Mesothelial cell of epicardium (in vitro differentiated cells): ENCODE data around the gene SUOX. TPM values are rescaled to one million over a fixed set of nuclear protein-coding genes. Genes with fewer than 3 reads are reported as not detected.
A peak's percentile ranks its signal among the peaks of the same experiment; 100 is the strongest.
"Not testable (repeated sequence)": the region's sequence is repeated elsewhere in the genome, so short reads cannot be mapped to it uniquely, and the experiment has no call there.

ENCODE experiments used
- DNase-seq, 2 experiments: peaks; one replicate each; pipeline ENCODE4 v3.0.0; 2021; ENCODE audit warnings: low spot score in 2 of 2; ENCODE audit not compliant: unreplicated experiment in 2 of 2
- H3K27ac Mint-ChIP-seq: 2 replicates; pipeline ENCODE4 v1.8.0; 2021; ENCODE audit warnings: mixed read lengths
- H3K27me3 Mint-ChIP-seq: 2 replicates; pipeline ENCODE4 v1.8.0; 2021; ENCODE audit warnings: low read depth, mixed read lengths
- H3K36me3 Mint-ChIP-seq: 2 replicates; pipeline ENCODE4 v1.8.0; 2021; ENCODE audit warnings: mixed read lengths
- H3K4me1 Mint-ChIP-seq: 2 replicates; pipeline ENCODE4 v1.8.0; 2021; ENCODE audit warnings: mixed read lengths
- H3K4me3 Mint-ChIP-seq: 2 replicates; pipeline ENCODE4 v1.8.0; 2021; ENCODE audit warnings: mild to moderate bottlenecking, moderate library complexity, mixed read lengths
- H3K9me3 Mint-ChIP-seq: 2 replicates; pipeline ENCODE4 v1.8.0; 2021; ENCODE audit warnings: mixed read lengths
- total RNA-seq: library from RNA; stranded (reverse); gene quantifications from 3 replicates; pipeline ENCODE4 v1.2.1, GENCODE V29; 2021
- TF ChIP-seq, protein P1 (sequence below): fragments of 200-600 bp; sonication (generic); IDR thresholded peaks from one replicate; pipeline ENCODE4 v1.5.0; 2021; ENCODE audit warnings: antibody characterized with exemption; ENCODE audit not compliant: unreplicated experiment

Gene SUOX
- total RNA-seq, 1 donor from 2014 or later = 38.9 TPM

GRCh38 chr12:56040963-56041551 lies 44.0 kb downstream of the SUOX start:
- DNase-seq = peak in 1 of 2 experiments; percentile 40
- H3K4me3 Mint-ChIP-seq = peak overlapping the region; percentile 96
- no peaks in the 10 kb centered on the region for H3K9me3 Mint-ChIP-seq
- peak overlapping the region; percentile 92 for H3K27ac Mint-ChIP-seq
- H3K27me3 Mint-ChIP-seq = no peaks in the 10 kb centered on the region
- H3K4me1 Mint-ChIP-seq = peaks cover 19% of the 10 kb centered on the region
- TF ChIP-seq, protein P1, sequence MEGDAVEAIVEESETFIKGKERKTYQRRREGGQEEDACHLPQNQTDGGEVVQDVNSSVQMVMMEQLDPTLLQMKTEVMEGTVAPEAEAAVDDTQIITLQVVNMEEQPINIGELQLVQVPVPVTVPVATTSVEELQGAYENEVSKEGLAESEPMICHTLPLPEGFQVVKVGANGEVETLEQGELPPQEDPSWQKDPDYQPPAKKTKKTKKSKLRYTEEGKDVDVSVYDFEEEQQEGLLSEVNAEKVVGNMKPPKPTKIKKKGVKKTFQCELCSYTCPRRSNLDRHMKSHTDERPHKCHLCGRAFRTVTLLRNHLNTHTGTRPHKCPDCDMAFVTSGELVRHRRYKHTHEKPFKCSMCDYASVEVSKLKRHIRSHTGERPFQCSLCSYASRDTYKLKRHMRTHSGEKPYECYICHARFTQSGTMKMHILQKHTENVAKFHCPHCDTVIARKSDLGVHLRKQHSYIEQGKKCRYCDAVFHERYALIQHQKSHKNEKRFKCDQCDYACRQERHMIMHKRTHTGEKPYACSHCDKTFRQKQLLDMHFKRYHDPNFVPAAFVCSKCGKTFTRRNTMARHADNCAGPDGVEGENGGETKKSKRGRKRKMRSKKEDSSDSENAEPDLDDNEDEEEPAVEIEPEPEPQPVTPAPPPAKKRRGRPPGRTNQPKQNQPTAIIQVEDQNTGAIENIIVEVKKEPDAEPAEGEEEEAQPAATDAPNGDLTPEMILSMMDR = no peak
- H3K36me3 Mint-ChIP-seq = peaks cover 21% of the 10 kb centered on the region

- Mint-ChIP-seq H3K4me1 (peaks cover 19% of the 10 kb centered on the region), H3K27me3 (no peaks in the 10 kb centered on the region), H3K4me3 (peak within 1 kb of the TSS; percentile 96), H3K9me3 (no peaks in the 10 kb centered on the region), H3K36me3 (peaks cover 17% of the 10 kb centered on the region), H3K27ac (peak within 1 kb of the TSS; percentile 98)
- peak; percentile 82 to 89 for DNase-seq
- TF ChIP-seq, protein P1 = peak; percentile 46
These were observed 44.7 kb downstream of the SUOX start, which contains the start of gene RPS26 for GRCh38 chr12:56041552-56042429. Gene RPS26, plus strand, starts transcription at chr12:56041918. Its CDS starts 249 bp downstream, at chr12:56042167.

DNA sequence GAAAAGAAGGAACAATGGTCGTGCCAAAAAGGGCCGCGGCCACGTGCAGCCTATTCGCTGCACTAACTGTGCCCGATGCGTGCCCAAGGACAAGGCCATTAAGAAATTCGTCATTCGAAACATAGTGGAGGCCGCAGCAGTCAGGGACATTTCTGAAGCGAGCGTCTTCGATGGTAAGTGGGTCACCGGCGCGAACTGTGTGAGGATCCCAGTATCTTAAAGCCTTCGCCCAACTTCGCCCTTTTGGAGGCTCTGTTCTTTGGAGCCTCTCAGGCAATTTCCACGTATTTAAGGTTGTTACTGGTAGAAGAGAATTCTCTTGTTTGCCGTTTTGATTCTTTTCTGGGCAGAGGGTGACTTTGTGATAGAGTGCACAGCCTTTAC lies 45.3 kb downstream of the SUOX start:
- H3K9me3 Mint-ChIP-seq, H3K27me3 Mint-ChIP-seq, DNase-seq: not testable (repeated sequence)
- H3K27ac Mint-ChIP-seq = peak overlapping the region; percentile 98
- H3K4me1 Mint-ChIP-seq = peaks cover 22% of the 10 kb centered on the region
- peaks cover 16% of the 10 kb centered on the region for H3K36me3 Mint-ChIP-seq
- H3K4me3 Mint-ChIP-seq = peak overlapping the region; percentile 96

DNA sequence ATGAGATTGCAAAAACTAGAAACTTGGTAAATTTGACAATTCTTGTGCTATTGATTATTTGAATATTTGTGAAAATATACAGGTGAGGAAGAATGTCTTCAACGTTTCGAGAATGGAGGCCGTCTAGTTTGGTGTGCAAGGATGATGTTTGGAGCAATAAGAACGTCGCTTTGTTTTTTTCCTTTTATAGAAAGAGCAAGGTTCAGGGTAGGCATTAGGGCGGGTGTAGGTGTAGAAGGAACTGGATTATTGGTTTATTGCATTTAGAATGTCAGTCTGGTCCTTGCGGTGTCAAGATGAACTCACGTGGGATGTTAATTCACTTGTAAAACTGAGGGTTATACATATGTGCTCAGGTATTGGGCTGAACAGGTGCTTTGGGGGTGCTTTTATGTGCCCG lies 45.8 kb downstream of the SUOX start:
- Mint-ChIP-seq H3K4me1 (peaks cover 22% of the 10 kb centered on the region), H3K9me3 (no peaks in the 10 kb centered on the region), H3K36me3 (peaks cover 14% of the 10 kb centered on the region), H3K4me3 (peak overlapping the region; percentile 96), H3K27ac (peak overlapping the region; percentile 98), H3K27me3 (no peaks in the 10 kb centered on the region)
- DNase-seq = no peak
- TF ChIP-seq, protein P1 = no peak

- Mint-ChIP-seq H3K36me3 (peaks cover 8% of the 10 kb centered on the region), H3K27ac (peak overlapping the region; percentile 72), H3K4me3 (no peak overlapping the region), H3K4me1 (peaks cover 15% of the 10 kb centered on the region), H3K27me3 (no peaks in the 10 kb centered on the region), H3K9me3 (no peaks in the 10 kb centered on the region)
- DNase-seq = no peak
- TF ChIP-seq, protein P1 = no peak
These were observed 49.1 kb downstream of the SUOX start for GRCh38 chr12:56046027-56046780.
